Stimulated activated naive CD8-positive, alpha-beta T cell treated with anti-CD3 and anti-CD28 coated beads, Interleukin-15, Interleukin-2, amounts not matched to agents 100 U/mL and 50 U/mL, for 24 hours (primary cell): ENCODE data around the gene PSMB10.
A peak's percentile ranks its signal among the peaks of the same experiment; 100 is the strongest.
"Not testable (repeated sequence)": the region's sequence is repeated elsewhere in the genome, so short reads cannot be mapped to it uniquely, and the experiment has no call there.

Experiments
- ATAC-seq: fragments of 150-1000 bp; cut with Tn5 transposase; one replicate; pipeline ENCODE4 v1.10.0; 2021
- DNase-seq: peaks from one replicate; pipeline ENCODE4 v3.0.0; 2021

The PSMB10 gene

DNA sequence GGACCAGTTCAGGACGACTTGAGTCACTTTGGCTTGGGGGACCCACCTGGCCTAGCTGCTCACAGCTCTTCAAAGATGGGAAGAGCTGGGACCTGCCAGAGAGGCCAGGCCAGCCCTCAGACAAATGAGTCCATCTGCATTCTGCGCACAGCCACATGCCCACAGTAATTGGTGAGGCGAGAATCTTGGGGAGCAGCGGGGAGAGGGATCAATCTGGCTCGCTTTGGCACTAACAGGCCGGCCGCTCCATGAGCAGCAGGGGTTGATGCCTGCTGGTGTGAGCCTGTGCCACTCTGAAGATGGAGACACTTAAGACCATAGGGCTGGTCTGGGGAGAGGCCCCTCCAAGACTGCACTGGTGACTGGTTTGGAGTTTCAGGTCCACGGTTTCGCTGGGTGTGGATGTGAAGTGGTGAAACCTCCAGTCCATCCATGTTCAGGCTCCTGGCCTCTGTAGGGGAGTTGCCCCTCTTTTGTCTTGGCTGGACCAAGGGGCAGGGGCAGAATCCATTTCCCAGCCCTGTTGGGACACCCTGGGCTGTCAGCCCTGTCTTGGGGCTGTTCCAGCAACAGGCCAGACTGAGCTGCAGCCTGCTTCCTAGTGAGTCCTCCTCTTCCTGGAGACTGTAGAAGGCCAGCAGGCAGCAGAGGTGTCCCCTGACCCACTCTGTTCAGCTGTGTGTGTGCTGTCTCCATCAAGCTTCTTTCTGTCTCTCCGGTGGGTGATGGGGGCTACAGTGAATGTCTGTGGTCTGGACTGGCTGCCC lies 12.3 kb downstream of the PSMB10 start:
- no peak for ATAC-seq
- DNase-seq, result no peak

DNA sequence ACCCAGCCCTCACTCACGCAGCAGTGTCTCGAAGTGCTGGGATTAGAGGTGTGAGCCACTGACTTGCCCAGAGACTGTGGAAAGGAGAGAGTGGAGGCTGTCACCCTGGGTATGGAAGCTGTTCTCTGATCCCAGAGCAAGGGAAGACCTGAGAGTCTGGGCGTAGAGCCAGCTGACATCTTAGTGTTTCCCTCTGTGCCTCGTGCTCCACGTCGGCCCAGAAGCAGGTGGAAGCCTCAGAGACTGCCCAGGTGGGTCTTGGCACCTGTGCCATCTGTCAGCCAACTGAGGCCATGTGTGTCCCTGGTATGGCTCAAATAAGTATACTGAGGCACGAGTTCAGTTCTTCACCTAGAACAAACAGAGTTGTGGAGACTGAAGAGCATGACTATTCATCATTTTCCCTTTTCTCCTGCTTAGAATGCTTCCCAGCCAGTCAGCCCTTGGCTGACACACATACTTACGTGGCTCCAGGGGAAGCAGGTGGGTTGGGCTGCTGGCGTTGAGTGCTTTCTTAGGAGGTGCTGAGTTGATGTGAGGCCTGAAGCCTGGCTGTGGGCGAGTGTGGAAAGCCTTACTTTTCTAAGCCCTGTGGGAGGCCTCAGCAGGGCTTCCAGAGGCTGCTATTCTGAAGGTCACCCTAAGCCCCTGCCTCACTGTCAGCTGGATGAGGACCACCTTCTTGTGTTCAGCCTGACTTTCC lies 13.1 kb downstream of the PSMB10 start:
- no peak for DNase-seq

DNA sequence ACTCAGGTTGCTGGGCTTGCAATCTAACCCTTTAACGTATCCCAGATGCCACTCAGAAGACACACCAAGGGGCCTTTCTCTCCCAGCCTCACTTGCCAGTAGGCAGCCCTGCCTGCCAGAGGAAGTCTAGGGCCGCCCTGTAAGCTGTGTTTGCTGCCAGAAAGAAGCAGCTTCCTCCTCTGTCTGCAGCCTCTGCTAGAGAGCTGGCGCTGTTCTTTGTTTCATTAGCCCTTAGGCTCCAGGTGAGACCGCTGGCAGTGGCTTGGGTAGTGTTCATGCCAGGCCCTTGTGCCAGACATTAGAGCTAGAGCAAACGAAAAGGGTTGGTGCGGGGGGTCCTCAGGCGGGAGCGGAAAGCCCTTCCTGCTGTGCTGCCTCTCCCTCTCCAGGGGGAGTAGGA lies 13.9 kb downstream of the PSMB10 start:
- ATAC-seq, result no peak
- no peak for DNase-seq

More for the DNA sequence above, 13.1 kb downstream of the PSMB10 start:
- ATAC-seq, result no peak

DNA sequence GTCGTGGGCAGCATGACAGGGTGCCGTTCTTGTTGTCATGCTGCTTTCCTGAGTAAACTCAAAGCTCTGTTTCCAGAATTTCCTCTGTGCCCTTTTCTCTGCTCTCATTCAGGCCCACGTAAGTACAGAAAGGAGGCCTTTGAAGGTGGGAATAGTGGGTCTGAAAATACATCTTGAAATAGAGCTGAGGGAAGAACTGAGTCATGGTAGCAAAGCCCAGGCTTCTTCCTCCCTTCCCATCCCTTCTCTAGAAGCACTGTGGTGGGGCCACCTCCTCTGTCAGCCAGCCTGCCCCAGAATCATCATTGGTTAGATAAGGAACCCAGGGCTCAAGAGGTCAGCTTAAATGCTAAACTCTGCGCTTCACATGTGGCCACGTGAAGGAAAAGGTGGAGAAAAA lies 14.4 kb downstream of the PSMB10 start:
- DNase-seq (no peak), ATAC-seq (peak; percentile 59)

DNA sequence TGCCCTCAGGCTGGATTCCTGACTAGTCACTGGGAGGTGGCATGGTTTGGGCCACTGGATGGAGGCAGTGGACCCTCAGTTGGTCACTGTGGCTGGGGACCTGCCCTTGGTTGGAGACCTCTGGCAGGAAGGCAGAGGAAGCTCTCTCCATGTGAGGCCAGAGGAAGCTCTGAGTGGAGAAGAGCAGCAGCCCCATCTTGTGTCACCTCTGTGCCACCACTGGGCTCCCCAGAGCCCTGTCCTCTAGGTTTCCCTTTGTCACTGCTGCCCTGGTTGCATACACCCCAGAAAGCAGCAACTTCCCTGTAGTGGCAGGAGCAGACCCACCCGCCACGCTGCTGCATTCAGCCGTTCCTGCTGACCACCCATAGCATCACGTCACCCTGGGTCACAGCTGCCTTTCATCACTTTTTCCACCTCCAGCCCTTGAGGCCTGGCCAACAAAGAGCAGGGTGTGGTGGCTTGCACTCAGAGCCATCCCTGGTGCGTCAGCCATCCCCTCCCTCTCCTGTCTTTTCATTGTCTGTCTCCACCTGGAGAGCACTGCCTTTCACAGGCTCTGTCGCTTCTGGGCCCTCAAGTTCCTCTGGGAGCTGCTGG lies 16.9 kb downstream of the PSMB10 start:
- no peak for ATAC-seq
- no peak for DNase-seq

DNA sequence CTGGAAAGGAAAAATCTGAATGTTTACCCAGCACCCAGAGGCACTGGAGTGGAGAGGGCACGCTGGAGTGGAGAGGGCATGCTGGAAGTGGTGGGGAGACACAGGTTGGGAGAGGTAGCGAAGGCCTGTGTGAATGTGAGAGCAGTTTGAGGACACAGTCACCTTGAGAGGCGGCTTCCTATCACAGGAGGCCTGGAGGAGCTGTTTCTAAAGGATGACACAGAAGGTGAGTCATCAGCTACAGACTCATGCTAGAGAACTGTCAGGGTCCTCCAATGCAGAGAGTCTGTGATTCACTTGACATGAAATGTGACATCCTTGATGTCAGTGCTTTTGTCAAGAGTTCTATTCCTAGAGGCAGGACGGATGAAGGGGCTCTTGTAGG lies 18.8 kb downstream of the PSMB10 start:
- peak; percentile 52 for DNase-seq

DNA sequence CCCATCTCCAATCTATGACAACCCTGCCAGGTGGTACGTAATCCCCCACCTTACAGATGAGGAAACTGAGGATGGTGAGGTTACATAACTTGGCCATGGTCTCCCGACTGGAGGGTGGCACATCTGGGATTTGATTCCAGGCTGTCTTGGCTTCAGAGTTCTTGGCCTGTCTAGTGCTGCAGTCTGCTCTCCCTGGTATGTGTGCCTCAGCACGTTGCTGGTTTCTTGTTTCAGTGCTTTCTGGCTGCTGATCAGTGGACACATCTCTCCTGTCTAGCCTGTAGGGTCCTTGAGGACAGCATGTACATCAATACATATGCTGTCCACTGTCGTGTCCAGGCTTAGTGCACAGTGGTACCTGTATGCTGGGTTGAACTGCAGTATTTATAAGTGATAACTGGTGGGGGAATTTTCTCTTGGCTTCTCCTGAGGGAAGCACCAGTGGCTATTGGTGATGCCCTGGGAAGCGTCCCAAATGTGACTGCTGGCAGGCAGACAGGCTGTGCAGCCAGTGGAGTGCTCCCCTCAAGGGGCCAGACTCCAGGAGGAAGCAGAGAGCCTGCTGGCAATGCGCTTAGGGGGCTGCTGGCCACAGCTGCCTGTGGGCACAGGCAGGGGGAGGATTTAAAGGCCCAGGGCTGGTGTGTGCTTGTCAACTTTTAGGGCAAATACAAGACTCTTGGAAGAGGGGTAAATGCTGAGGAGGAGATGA lies 19.4 kb downstream of the PSMB10 start:
- no peak for ATAC-seq
- no peak for DNase-seq

More for the DNA sequence above, 18.8 kb downstream of the PSMB10 start:
- ATAC-seq, result peak; percentile 98

DNA sequence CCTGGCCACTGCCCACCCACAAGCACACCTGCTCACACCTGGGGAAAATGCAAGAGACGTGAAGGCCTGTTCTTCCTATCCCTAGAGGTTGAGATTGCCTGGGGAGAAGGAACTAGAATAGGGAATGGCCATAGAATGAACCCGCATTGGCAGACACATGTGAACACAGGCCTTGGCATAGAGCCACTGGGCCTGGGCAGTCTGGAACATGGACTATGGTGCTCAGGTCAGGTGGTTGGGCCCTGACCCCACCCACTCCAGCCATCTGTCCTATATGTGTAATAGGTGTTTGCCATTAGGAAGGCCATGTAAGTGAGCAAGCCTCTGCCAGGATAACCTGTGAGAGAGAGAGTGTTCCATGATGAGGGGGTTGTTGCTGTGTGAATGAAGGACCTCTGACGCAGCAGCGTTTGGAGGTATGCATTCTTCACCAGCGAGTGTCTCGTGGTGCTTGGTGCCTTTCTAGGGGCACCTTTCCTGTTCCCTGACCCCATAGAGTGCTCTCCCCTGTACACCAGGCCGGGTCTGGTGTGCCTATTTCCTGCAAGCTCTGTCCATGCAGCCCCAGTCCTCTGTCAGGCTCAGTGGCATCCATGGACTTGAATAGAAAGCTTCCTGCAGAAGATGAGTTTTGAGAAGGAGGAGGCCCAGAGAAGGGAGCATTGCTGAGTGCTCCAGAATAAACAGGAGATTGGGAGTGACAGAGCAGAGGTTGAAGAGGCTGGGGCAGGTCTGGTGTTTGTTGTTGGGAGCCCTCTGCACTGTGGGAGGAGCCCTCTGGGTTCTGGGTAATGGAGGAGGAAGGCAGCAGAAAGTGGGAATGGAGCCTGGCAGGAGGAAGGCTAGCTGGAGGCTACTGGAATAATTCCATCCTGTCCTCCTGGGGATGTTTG lies 20.6 kb downstream of the PSMB10 start:
- DNase-seq (no peak), ATAC-seq (no peak)

DNA sequence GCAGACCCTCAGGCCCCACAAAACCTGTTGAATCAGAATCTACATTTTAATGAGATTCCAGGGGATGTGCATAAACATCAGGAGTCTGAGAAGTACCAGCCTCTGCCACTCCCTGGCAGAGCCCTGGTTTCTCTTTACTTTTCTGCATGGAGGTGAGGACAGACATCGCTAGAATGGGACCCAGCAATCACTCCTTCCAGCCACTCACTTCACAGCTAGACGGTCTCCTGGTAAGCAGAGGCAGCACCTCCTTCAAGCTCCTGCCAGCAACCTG lies 21.2 kb downstream of the PSMB10 start:
- DNase-seq, ATAC-seq: not testable (repeated sequence)

DNA sequence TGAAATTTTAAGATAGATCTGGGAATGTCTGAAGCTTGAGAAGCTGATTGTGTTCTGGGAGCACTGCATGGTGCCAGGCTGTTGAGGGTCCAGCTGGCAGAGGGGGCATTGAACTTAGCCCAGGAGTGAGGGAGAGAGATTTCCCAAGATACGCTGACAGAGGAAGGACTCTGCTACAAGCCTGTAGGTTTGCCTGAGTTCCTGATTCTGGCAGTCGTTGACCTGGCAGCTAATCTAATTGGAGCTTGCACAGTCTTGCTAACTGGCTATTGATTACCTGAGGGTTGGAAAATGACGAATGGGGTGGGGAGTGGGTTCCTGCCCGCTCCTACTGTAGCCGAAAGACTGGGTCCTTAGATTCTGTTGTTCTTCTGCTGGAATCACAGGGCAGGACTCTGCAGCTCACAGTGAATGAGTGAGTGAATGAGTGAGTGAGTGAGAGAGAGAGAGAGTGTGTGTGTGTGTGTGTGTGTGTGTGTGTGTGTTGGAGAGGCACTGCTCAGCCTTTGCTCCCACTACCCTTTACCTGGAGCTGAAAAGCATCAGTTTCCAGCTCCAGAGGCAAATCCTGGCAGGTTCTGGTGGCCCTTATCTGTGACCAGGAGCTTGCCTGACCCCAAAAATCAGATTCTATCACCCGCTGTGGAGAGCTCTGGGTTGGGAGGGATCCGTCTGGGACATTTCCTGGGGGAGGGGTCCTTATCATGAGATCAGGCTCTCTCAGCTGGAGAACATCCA lies 21.7 kb downstream of the PSMB10 start:
- DNase-seq (no peak), ATAC-seq (no peak)

DNA sequence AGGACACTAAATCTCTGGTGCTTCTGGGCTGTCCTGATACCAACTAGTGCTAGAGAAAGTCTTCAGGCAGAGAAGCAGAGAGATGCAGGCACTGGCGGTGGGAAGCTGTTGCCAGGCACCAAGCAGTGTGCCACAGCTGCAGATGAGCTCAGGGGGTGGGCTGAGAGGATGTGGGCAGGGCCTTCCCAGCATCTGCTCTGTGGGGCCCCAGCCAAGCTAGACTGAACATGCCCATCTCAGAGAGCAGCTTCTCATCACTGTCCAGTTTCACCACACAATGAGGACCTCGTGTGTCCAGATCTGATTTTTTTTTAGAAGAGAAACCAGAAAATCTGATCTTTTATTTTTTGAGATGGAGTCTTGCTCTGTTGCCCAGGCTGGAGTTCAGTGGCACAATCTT lies 26.5 kb downstream of the PSMB10 start:
- DNase-seq, result peak; percentile 42
- ATAC-seq, result peak; percentile 70

DNA sequence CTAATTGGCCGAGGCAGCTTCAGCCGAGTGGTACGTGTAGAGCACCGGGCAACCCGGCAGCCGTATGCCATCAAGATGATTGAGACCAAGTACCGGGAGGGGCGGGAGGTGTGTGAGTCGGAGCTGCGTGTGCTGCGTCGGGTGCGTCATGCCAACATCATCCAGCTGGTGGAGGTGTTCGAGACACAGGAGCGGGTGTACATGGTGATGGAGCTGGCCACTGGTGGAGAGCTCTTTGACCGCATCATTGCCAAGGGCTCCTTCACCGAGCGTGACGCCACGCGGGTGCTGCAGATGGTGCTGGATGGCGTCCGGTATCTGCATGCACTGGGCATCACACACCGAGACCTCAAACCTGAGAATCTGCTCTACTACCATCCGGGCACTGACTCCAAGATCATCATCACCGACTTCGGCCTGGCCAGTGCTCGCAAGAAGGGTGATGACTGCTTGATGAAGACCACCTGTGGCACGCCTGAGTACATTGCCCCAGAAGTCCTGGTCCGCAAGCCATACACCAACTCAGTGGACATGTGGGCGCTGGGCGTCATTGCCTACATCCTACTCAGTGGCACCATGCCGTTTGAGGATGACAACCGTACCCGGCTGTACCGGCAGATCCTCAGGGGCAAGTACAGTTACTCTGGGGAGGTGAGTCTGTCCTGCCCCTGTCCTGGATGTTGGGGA lies 27.5 kb downstream of the PSMB10 start:
- DNase-seq (no peak), ATAC-seq (no peak)

DNA sequence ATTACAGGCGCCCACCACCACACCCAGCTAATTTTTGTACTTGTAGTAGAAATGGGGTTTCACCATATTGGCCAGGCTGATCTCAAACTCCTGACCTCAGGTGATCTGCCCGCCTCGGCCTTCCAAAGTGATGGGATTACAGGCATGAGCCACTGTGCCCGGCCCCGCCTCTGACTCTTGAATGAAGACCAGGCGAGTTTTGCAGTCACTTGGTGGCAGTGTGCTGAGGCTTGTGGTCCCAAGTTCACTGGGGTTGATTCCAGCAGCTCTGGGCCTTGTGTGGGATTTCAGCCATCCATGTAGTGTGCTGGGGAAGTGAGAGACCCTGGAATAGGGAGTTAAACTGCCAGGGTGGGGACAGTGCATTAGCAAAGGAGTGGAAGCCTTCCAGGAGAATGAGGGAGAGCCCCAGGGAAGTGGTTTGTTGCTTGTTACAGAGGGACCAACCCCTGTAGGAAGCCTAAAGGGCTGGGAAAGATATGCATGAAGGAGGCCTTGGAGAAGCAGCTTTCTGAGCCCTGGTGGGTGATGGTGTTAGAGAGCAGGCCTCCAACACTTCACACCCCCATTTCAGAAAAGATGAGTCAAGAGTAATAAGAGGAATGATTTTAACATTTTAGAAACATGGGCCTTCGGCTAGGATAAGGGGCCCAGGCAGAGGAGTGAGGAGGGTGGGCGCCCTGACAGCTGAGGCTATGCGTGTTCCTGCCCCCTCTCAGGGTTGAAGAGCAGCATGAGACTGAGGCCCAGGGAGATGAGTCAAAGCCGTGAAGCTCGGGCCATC lies 29.1 kb downstream of the PSMB10 start:
- no peak for DNase-seq

DNA sequence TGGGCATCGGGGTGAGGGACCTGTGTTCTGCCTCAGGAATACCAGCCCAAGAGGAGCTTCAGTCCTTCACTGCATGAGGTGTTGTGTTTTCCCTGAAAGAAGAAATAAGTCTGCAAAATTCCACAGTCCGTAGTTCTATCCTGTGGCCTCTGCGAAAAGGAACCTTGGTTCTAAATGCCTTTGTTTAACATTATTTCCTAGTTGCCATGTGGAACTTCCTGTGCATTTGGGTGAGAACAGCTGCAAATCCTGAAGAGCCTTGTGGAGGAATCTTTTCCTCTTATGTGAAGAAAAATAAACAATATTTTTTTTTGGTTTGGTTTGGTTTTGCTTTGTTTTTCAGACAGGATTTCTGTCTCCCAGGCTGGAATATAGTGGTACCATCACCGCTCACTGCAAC lies 33.8 kb downstream of the PSMB10 start:
- no peak for DNase-seq
- ATAC-seq, result no peak

More for the DNA sequence above, 29.1 kb downstream of the PSMB10 start:
- ATAC-seq, result no peak

DNA sequence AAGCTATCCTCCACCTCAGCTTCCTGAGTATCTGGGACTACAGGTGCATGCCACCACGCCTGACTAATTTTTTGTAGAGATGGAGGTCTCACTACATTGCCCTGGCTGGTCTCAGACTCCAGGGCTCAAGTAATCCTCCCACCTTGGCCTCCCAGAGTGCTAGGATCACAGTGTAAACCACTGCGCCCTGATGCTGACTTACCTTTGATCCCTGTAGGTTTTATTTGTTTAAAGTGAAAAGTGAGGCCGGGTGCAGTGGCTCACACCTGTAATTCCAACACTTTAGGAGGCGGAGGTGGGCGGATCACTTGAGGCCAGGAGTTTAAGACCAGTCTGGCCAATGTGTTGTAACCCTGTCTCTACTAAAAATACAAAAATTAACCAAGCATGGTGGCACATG lies 34.9 kb downstream of the PSMB10 start:
- ATAC-seq (no peak), DNase-seq (no peak)

DNA sequence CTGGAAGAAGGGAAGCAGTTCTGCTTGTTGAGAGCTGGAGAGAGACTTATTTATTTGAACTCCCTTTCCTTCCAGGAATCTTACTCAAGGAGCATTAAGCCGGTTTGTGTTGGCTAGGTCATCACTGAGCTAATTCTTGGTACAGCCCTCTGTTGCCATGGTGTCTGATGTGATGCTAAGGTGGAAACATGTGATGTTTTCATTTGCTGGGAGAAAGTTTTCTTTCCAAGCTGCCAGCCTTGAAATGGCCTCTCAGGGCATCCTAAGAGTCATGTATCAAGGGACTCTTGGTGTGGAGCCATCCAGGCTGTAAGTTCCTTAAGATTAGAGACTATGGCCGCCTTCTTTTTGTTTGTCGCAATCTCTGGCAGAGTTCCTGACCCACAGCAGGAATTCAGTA lies 39.4 kb downstream of the PSMB10 start:
- ATAC-seq, result no peak

DNA sequence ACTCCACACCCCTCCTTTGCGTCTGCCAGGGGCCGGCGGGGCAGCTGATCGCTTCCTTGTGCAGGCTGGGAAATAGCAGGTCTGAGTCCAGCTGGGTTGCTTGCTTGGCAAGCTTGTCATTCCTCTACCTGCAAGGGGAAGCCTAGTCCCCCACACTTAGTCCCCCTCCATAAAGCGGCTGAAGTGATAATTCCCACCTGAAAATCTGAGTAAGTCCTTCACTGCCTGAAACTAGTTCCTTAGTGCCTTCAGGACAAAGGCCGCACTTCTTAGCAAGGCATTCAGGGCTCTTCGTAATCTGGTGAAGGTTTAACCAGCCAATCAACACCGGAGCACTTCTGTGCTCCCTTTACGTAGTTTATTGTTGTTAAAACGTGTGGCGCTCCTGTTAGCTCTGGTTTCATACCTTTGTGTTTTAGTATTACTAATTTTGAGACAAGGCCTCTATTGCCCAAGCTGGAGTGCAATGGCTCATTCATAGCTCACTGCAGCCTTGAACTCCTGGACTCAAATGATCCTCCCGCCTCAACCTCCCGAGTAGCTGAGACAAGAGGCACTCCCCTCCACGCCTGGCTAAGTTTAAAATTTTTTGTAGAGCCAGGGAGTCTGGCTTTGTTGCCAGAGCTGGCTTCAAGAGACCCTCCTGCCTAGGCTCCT lies 42.8 kb downstream of the PSMB10 start:
- no peak for ATAC-seq
- no peak for DNase-seq

More for the DNA sequence above, 39.4 kb downstream of the PSMB10 start:
- DNase-seq, result no peak

DNA sequence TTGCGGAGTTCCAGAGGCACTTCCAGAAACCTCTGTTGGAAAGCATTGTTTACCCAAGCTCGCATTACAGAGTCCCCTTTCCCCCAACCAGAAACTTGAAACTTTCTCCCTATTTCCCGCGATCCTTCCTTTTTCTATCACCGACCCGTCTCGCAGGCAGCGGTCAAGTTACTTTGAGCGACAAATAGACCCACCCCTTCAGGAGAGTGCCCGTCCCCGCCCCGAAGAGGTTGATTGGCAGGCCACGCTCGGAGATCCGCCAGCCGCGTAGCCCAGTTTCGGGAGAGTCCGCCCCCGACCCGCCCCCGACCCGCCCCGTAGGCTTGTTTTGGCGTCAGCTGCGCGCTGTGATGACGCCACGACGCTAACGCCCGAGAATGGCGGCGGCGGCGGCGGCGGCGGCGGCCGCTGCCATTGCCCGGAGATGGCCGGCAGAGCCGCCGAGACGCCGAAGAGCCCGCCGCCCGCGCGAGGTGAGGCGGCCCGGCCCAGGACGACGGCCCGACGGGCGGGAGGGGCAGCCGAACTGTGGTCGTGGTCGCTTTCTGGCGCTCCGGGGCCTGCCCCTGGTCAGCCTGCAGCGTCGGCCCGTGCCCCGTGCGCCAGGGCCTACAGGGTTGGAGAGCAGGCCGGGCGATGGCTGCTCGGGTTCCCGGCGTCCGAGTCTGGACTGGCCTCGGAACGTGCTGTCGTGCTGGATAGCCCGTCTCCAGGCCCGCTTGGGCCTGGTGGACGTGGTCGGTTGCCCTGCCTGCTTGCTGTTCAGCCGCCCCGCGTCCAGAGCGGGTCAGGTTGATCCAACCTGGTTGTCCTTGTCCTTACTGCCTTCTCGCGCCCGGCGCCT lies 43.5 kb downstream of the PSMB10 start, which contains the start of gene PSKH1:
PSKH1 (plus strand) TSS at position 356 of the 844 bp plus-strand sequence. CDS start 15,496 bp downstream, outside the sequence.
- peak; percentile 96 for DNase-seq
- ATAC-seq, result peak; percentile 98
